H1 (cell line): ENCODE data around the gene PTPRD. TPM values are rescaled to one million over a fixed set of nuclear protein-coding genes. Genes with fewer than 3 reads are reported as not detected.
A peak's percentile ranks its signal among the peaks of the same experiment; 100 is the strongest.

Experiments used
- CTCF ChIA-PET: fragments of 300-600 bp; sonication (Branson Sonifier 250); formaldehyde crosslinking; loops from one replicate; lab custom pipeline; 2021; ENCODE audit not compliant: partially characterized antibody; lab: Charles Lee
- POLR2A ChIA-PET: fragments of 300-600 bp; sonication (Branson Sonifier 250); formaldehyde crosslinking; loops from one replicate; lab custom pipeline; 2021; ENCODE audit warnings: inconsistent platforms; ENCODE audit not compliant: partially characterized antibody; lab: Charles Lee
- DNase-seq, 2 experiments: peaks; one replicate each; pipeline versions ENCODE4 v3.0.0 to v3.0.0-alpha.2; 2010 to 2022; ENCODE audit warnings: low spot score in 2 of 2, low read depth in 1 of 2, mixed read lengths in 1 of 2
- FAIRE-seq: peaks from 2 replicates; lab custom pipeline; 2011; peaks lifted over from hg19 to GRCh38; lab: Jason Lieb, UNC
- H2AFZ ChIP-seq: 2 replicates; pipeline ENCODE4 v1.8.1; 2012; ENCODE audit warnings: low read length, inconsistent platforms
- H2AK5ac ChIP-seq: 2 replicates; pipeline ENCODE4 v1.6.1; 2013; ENCODE audit warnings: low read depth, low read length
- H2BK120ac ChIP-seq: replicated peaks from 2 replicates; pipeline ENCODE3; 2013; ENCODE audit warnings: low read depth, low read length, inconsistent platforms
- H2BK12ac ChIP-seq: 2 replicates; pipeline ENCODE4 v1.6.1; 2013; ENCODE audit warnings: low read depth, low read length
- H2BK15ac ChIP-seq: 2 replicates; pipeline ENCODE4 v1.6.1; 2013; ENCODE audit warnings: low read length
- H2BK20ac ChIP-seq: 2 replicates; pipeline ENCODE4 v1.6.1; 2013; ENCODE audit warnings: low read length
- H2BK5ac ChIP-seq: 2 replicates; pipeline ENCODE4 v1.6.1; 2013; ENCODE audit warnings: low read depth, low read length
- H3K14ac ChIP-seq: 2 replicates; pipeline ENCODE4 v1.6.1; 2013; ENCODE audit warnings: inconsistent platforms; ENCODE audit not compliant: insufficient read length
- H3K18ac ChIP-seq: 2 replicates; pipeline ENCODE4 v1.6.1; 2013; ENCODE audit warnings: low read length; ENCODE audit errors: extremely low read depth
- H3K23ac ChIP-seq: 2 replicates; pipeline ENCODE4 v1.6.1; 2013; ENCODE audit warnings: inconsistent platforms; ENCODE audit not compliant: insufficient read length
- H3K23me2 ChIP-seq: 2 replicates; pipeline ENCODE4 v1.6.1; 2013; ENCODE audit warnings: low read depth, low read length
- H3K27ac ChIP-seq: 2 replicates; pipeline ENCODE4 v1.6.1; 2011; ENCODE audit warnings: low read depth, low read length, inconsistent platforms
- H3K27me3 ChIP-seq, 4 experiments: replicated peaks in 1 of 4; 1 replicate in 1 of 4; 2 replicates in 3 of 4; pipeline versions ENCODE4 v1.6.1 to v1.8.1; 2011 to 2013; ENCODE audit warnings: low read length in 3 of 4, mild to moderate bottlenecking in 3 of 4, inconsistent platforms in 2 of 4, mixed read lengths in 2 of 4, moderate library complexity in 1 of 4; ENCODE audit not compliant: control insufficient read depth in 3 of 4, insufficient read depth in 3 of 4; ENCODE audit errors: extremely low read depth in 1 of 4
- H3K36me3 ChIP-seq, 4 experiments: 2 replicates each; pipeline versions ENCODE4 v1.6.1 to v1.8.1; 2011 to 2013; ENCODE audit warnings: mild to moderate bottlenecking in 4 of 4, low read length in 3 of 4, moderate library complexity in 2 of 4, control low read depth in 1 of 4, inconsistent platforms in 1 of 4; ENCODE audit not compliant: insufficient read depth in 4 of 4, control insufficient read depth in 2 of 4
- H3K4ac ChIP-seq: replicated peaks from 2 replicates; pipeline ENCODE3; 2013; ENCODE audit warnings: low read length, low read depth, mixed read lengths, inconsistent platforms; ENCODE audit not compliant: insufficient read length
- H3K4me1 ChIP-seq, 4 experiments: replicated peaks in 1 of 4; 1 replicate in 1 of 4; 2 replicates in 3 of 4; pipeline versions ENCODE4 v1.6.1 to v1.8.1; 2011 to 2013; ENCODE audit warnings: low read length in 3 of 4, inconsistent platforms in 2 of 4, mixed read lengths in 1 of 4; ENCODE audit not compliant: insufficient read depth in 4 of 4, control insufficient read depth in 3 of 4
- H3K4me2 ChIP-seq, 2 experiments: 2 replicates each; pipeline versions ENCODE4 v1.6.1 to v1.8.1; 2011 to 2013; ENCODE audit warnings: low read depth in 2 of 2, low read length in 2 of 2, control low read depth in 1 of 2, inconsistent platforms in 1 of 2, mild to moderate bottlenecking in 1 of 2; ENCODE audit not compliant: insufficient read depth in 1 of 2
- H3K4me3 ChIP-seq, 4 experiments: fragments of 200-600, 300-600 bp in 1 of 4; sonication (generic), shearing (Covaris generic), sonication (Bioruptor Twin) in 1 of 4; 2 replicates each; pipeline versions ENCODE4 v1.5.1 to v1.8.1; 2011 to 2016; ENCODE audit warnings: low read length in 4 of 4, low read depth in 3 of 4, control low read depth in 2 of 4, inconsistent platforms in 2 of 4, mild to moderate bottlenecking in 2 of 4, mixed read lengths in 1 of 4, moderate library complexity in 1 of 4; ENCODE audit not compliant: insufficient read depth in 2 of 4; ENCODE audit errors: extremely low read depth in 1 of 4
- H3K56ac ChIP-seq: replicated peaks from 2 replicates; pipeline ENCODE3; 2013; ENCODE audit warnings: low read depth, mild to moderate bottlenecking, mixed read lengths, low read length, inconsistent platforms; ENCODE audit not compliant: insufficient read length
- H3K79me1 ChIP-seq: 2 replicates; pipeline ENCODE4 v1.6.1; 2013; ENCODE audit warnings: low read depth, low read length, control low read depth
- H3K79me2 ChIP-seq, 2 experiments: 2 replicates each; pipeline versions ENCODE4 v1.6.1 to v1.8.1; 2012 to 2013; ENCODE audit warnings: low read length in 2 of 2, mild to moderate bottlenecking in 2 of 2, inconsistent platforms in 1 of 2; ENCODE audit not compliant: insufficient read depth in 2 of 2, control insufficient read depth in 1 of 2
- H3K9ac ChIP-seq, 4 experiments: replicated peaks in 1 of 4; 1 replicate in 1 of 4; 2 replicates in 3 of 4; pipeline versions ENCODE4 v1.6.1 to v1.8.1; 2011 to 2013; ENCODE audit warnings: low read depth in 3 of 4, low read length in 3 of 4, control low read depth in 2 of 4, mild to moderate bottlenecking in 2 of 4, moderate library complexity in 2 of 4, inconsistent platforms in 1 of 4; ENCODE audit errors: extremely low read depth in 1 of 4
- H3K9me3 ChIP-seq, 2 experiments: 2 replicates each; pipeline versions ENCODE4 v1.6.1 to v1.8.1; 2012 to 2013; ENCODE audit warnings: mild to moderate bottlenecking in 2 of 2, moderate library complexity in 2 of 2, control low read depth in 1 of 2, inconsistent platforms in 1 of 2, low read depth in 1 of 2, low read length in 1 of 2, mixed read lengths in 1 of 2; ENCODE audit not compliant: insufficient read depth in 2 of 2
- H4K20me1 ChIP-seq, 2 experiments: replicated peaks in 1 of 2; 2 replicates each; pipeline versions ENCODE3 to v1.8.1; 2011 to 2013; ENCODE audit warnings: inconsistent platforms in 2 of 2, low read length in 2 of 2, mild to moderate bottlenecking in 1 of 2; ENCODE audit not compliant: insufficient read depth in 2 of 2, control insufficient read depth in 1 of 2
- H4K5ac ChIP-seq: 2 replicates; pipeline ENCODE4 v1.6.1; 2013; ENCODE audit warnings: low read length, low read depth, mixed read lengths, inconsistent platforms; ENCODE audit not compliant: insufficient read length
- H4K8ac ChIP-seq: 2 replicates; pipeline ENCODE4 v1.8.0; 2013; ENCODE audit warnings: mild to moderate bottlenecking, moderate library complexity, low read length, inconsistent platforms; ENCODE audit not compliant: insufficient read depth; ENCODE audit errors: extremely low read depth
- H4K91ac ChIP-seq: replicated peaks from 2 replicates; pipeline ENCODE3; 2013; ENCODE audit warnings: low read length, mixed read lengths, inconsistent platforms; ENCODE audit not compliant: insufficient read length
- CTCF ChIP-seq, 3 experiments: IDR thresholded peaks; 1 replicate in 2 of 3; 2 replicates in 1 of 3; pipeline versions ENCODE4 v1.5.1 to v1.6.1; 2011; ENCODE audit warnings: low read length in 3 of 3, mild to moderate bottlenecking in 3 of 3, inconsistent platforms in 2 of 3, low read depth in 1 of 3, moderate library complexity in 1 of 3; ENCODE audit not compliant: insufficient read depth in 1 of 3; ENCODE audit errors: control extremely low read depth in 1 of 3
- WGBS, 2 experiments: shearing (Covaris generic) in 1 of 2; methylation state at CpG; one replicate each; pipeline versions ENCODE4 v1.1.6 to v1.1.7; 2013 to 2015; ENCODE audit warnings: low lambda C conversion rate in 2 of 2, mixed read lengths in 2 of 2, inconsistent platforms in 1 of 2, low coverage in 1 of 2, missing lambda C conversion rate in 1 of 2; ENCODE audit not compliant: insufficient replicate concordance in 2 of 2, insufficient coverage in 1 of 2, insufficient read length in 1 of 2; ENCODE audit errors: extremely low coverage in 1 of 2, missing lambda C conversion rate in 1 of 2; 5-methylcytosine and 5-hydroxymethylcytosine counted together
- polyA plus RNA-seq, 7 experiments: library from polyadenylated mRNA; depleted of rRNA in 3 of 7; stranded (reverse) in 5 of 7; unstranded in 2 of 7; fragments of >200 nt in 5 of 7; fragments of 200-250 nt in 2 of 7; gene quantifications; 1 replicate in 5 of 7; 2 replicates in 1 of 7; 4 replicates in 1 of 7; pipeline versions ENCODE4 v1.2.1 to v1.2.3, GENCODE V29; 2011 to 2013; ENCODE audit warnings: missing spikeins in 2 of 7, mixed read lengths in 2 of 7
- total RNA-seq: library from RNA; stranded (reverse); fragmentation: NEBNext Ultra II Directional; extraction: Animal tissue kit (Norgen Biotek cat#: 25700); gene quantifications from 2 replicates; pipeline ENCODE4 v1.2.1, GENCODE V29; 2021

Gene PTPRD
- total and polyA plus RNA-seq, 2 of the 8 experiments (the other 6 are each of a cell fraction or from before 2014, with no cell fraction given): 17.2 to 77.0 TPM

- DNase-seq (no peak), FAIRE-seq (no peak)
- H3K79me1 ChIP-seq: no peaks in the 10 kb centered on the region
- ChIA-PET POLR2A (no interaction called here), CTCF (interaction anchor here (0.7 to 1.1 kb wide), 3 partner anchors 11 to 25 kb away, joined by 3 to 4 read pairs (median 3); no protein-coding TSS in a partner anchor)
- H3K4me1 ChIP-seq: peaks cover 0 to 12% (median 8%) of the 10 kb centered on the region in 4 experiments; a peak in 5 of 7 replicates
- no peaks in the 10 kb centered on the region; a peak in 1 of 4 replicates for H3K9me3 ChIP-seq
- no peak overlapping the region; the same call in 1 of the 2 replicates for H3K27ac ChIP-seq
- H2AFZ ChIP-seq: no peak overlapping the region
- H3K56ac ChIP-seq: no peak overlapping the region
- H4K91ac ChIP-seq: no peak overlapping the region
- no peaks in the 10 kb centered on the region for H3K36me3 ChIP-seq
- no peak overlapping the region for H2BK15ac ChIP-seq
- H3K4me2 ChIP-seq: peak overlapping the region; percentile 51 to 56
- H4K8ac ChIP-seq: no peak overlapping the region
- H3K4me3 ChIP-seq: peak overlapping the region in 1 of 4 experiments; percentile 40; a peak in 2 of 8 replicates
- H2BK20ac ChIP-seq: no peak overlapping the region
- no peak overlapping the region for H2BK5ac ChIP-seq
- peak overlapping the region; percentile 59 for H4K5ac ChIP-seq
- WGBS, 2 experiments: 0% methylated on average over 1 of the region's 1 CpG; no CpG with 5 or more reads in 1 of the 2 experiments
- no peaks in the 10 kb centered on the region for H3K27me3 ChIP-seq
- H3K14ac ChIP-seq: no peak overlapping the region
- H3K23me2 ChIP-seq: no peaks in the 10 kb centered on the region
- no peak overlapping the region for H2BK120ac ChIP-seq
- H3K9ac ChIP-seq: no peak overlapping the region
- no peak overlapping the region for H2AK5ac ChIP-seq
- H3K23ac ChIP-seq: no peak overlapping the region
- no peaks in the 10 kb centered on the region for H3K79me2 ChIP-seq
- H3K4ac ChIP-seq: no peak overlapping the region
- H2BK12ac ChIP-seq: no peak overlapping the region
- H3K18ac ChIP-seq: no peak overlapping the region; the same call in 1 of the 2 replicates
- no peaks in the 10 kb centered on the region for H4K20me1 ChIP-seq
- no peak for TF ChIP-seq CTCF (IDR thresholded peaks at IDR 0.05; ENCODE audit: control extremely low read depth in 1 of 3, insufficient read depth in 1 of 3, low read depth in 1 of 3, low read length in 3 of 3)
Observed at GRCh38 chr9:9522406-9522805, 1090.4 kb downstream of the PTPRD start.
